SK-N-SH treated with all-trans-retinoic acid at 6 μM for 48 hours (cell line): Measurements from ENCODE around the gene MYOM1.

Source experiments
- ARNTL ChIP-seq: fragments of 450-650 bp; formaldehyde crosslinking; IDR thresholded peaks from 2 replicates; pipeline ENCODE4 v1.5.0; 2020; ENCODE audit warnings: low read depth, mild to moderate bottlenecking, moderate library complexity, borderline replicate concordance
- BACH2 ChIP-seq: fragments of 250-450 bp; sonication (Bioruptor Pico); IDR thresholded peaks from 2 replicates; pipeline ENCODE4 v1.9.0; 2021; ENCODE audit warnings: mild to moderate bottlenecking, borderline replicate concordance
- OSR1 ChIP-seq: fragments of 250-450 bp; sonication (Bioruptor Pico); IDR thresholded peaks from 2 replicates; pipeline ENCODE4 v1.8.0; 2022; ENCODE audit warnings: moderate library complexity, mild to moderate bottlenecking, inconsistent platforms
- PPARA ChIP-seq: fragments of 250-450 bp; sonication (Bioruptor Pico); IDR thresholded peaks from 2 replicates; pipeline ENCODE4 v1.5.0; 2020; ENCODE audit warnings: mild to moderate bottlenecking, borderline replicate concordance
- RARB ChIP-seq: fragments of 250-450 bp; sonication (Bioruptor Pico); IDR thresholded peaks from 2 replicates; pipeline ENCODE4 v1.8.0; 2021; ENCODE audit warnings: mild to moderate bottlenecking, moderate library complexity
- SNAI2 ChIP-seq: fragments of 250-450 bp; sonication (Bioruptor Pico); IDR thresholded peaks from 2 replicates; pipeline ENCODE4 v1.5.0; 2020; ENCODE audit warnings: mild to moderate bottlenecking, moderate library complexity
- TOX ChIP-seq: fragments of 250-450 bp; sonication (Bioruptor Pico); IDR thresholded peaks from 2 replicates; pipeline ENCODE4 v1.8.0; 2021; ENCODE audit warnings: mild to moderate bottlenecking, moderate library complexity, borderline replicate concordance
- ZC3H10 ChIP-seq: fragments of 250-450 bp; sonication (Bioruptor Pico); IDR thresholded peaks from 2 replicates; pipeline ENCODE4 v1.5.1; 2021; ENCODE audit warnings: mild to moderate bottlenecking, moderate library complexity
- ZFP3 ChIP-seq: fragments of 250-450 bp; sonication (Bioruptor Pico); IDR thresholded peaks from 2 replicates; pipeline ENCODE4 v1.5.0; 2020; ENCODE audit warnings: mild to moderate bottlenecking, moderate library complexity
- TF ChIP-seq, protein P1 (sequence below): fragments of 250-450 bp; sonication (Bioruptor Pico); IDR thresholded peaks from 2 replicates; pipeline ENCODE4 v1.5.1; 2021; ENCODE audit warnings: mild to moderate bottlenecking, moderate library complexity
- TF ChIP-seq, protein P2 (sequence below): fragments of 250-450 bp; sonication (Bioruptor Pico); IDR thresholded peaks from 2 replicates; pipeline ENCODE4 v1.5.0; 2020; ENCODE audit warnings: mild to moderate bottlenecking, moderate library complexity
- TF ChIP-seq, protein P3 (sequence below): fragments of 250-450 bp; sonication (Bioruptor Pico); IDR thresholded peaks from 2 replicates; pipeline ENCODE4 v1.8.0; 2020; ENCODE audit warnings: mild to moderate bottlenecking, moderate library complexity, borderline replicate concordance

DNA sequence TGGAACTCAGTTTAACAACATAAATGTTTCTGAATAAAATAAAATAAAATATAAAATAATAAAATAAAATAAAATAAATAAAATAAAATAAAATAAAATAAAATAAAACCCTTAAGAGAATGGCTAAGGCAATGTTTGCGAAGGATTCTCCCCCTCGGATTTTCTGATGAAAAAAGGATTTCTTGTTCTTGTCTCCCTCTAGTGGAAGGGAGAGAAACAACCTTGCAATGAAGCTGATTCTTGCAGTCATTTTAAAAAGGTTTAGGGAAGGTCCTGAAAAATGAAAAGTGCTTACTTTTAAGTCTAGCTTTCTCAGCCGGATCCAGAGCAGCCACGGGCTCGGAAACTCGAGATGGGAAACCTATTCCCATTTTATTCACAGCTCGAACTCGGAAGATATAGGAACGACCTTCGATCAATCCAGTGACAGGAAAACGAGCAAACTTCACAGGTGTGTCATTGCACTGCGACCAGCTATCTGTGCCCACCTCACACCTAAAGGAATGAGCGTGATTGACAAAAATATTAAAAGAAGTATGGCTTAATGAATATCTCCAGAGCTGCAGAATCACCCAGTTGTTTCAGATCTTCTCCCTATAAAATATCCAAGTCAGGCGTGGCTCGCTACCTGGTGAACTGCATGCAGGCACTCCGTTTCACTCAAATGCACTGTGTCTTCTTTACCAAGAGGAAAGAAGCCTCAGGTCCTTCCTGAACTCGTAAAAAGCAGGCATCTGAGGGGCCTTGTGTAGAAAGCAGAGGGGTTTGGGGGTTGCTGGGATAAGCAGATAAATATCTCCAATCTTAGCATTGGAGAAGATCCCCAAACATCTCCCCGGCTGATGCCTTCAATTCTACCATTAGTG, 68.1 kb downstream of the MYOM1 start:
- TF ChIP-seq, protein P1, sequence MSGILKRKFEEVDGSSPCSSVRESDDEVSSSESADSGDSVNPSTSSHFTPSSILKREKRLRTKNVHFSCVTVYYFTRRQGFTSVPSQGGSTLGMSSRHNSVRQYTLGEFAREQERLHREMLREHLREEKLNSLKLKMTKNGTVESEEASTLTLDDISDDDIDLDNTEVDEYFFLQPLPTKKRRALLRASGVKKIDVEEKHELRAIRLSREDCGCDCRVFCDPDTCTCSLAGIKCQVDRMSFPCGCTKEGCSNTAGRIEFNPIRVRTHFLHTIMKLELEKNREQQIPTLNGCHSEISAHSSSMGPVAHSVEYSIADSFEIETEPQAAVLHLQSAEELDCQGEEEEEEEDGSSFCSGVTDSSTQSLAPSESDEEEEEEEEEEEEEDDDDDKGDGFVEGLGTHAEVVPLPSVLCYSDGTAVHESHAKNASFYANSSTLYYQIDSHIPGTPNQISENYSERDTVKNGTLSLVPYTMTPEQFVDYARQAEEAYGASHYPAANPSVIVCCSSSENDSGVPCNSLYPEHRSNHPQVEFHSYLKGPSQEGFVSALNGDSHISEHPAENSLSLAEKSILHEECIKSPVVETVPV (CRISPR knock-in tag) = no peak
- TF ChIP-seq PPARA (CRISPR knock-in tag) = no peak
- no peak for TF ChIP-seq RARB (CRISPR knock-in tag)
- no peak for TF ChIP-seq TOX (CRISPR knock-in tag)
- no peak for TF ChIP-seq ZC3H10
- TF ChIP-seq OSR1 (CRISPR knock-in tag) = no peak
- no peak for TF ChIP-seq BACH2 (CRISPR knock-in tag)
- TF ChIP-seq, protein P2, sequence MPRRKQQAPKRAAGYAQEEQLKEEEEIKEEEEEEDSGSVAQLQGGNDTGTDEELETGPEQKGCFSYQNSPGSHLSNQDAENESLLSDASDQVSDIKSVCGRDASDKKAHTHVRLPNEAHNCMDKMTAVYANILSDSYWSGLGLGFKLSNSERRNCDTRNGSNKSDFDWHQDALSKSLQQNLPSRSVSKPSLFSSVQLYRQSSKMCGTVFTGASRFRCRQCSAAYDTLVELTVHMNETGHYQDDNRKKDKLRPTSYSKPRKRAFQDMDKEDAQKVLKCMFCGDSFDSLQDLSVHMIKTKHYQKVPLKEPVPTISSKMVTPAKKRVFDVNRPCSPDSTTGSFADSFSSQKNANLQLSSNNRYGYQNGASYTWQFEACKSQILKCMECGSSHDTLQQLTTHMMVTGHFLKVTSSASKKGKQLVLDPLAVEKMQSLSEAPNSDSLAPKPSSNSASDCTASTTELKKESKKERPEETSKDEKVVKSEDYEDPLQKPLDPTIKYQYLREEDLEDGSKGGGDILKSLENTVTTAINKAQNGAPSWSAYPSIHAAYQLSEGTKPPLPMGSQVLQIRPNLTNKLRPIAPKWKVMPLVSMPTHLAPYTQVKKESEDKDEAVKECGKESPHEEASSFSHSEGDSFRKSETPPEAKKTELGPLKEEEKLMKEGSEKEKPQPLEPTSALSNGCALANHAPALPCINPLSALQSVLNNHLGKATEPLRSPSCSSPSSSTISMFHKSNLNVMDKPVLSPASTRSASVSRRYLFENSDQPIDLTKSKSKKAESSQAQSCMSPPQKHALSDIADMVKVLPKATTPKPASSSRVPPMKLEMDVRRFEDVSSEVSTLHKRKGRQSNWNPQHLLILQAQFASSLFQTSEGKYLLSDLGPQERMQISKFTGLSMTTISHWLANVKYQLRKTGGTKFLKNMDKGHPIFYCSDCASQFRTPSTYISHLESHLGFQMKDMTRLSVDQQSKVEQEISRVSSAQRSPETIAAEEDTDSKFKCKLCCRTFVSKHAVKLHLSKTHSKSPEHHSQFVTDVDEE = no peak
- TF ChIP-seq SNAI2 (CRISPR knock-in tag) = no peak
- no peak for TF ChIP-seq ZFP3 (CRISPR knock-in tag)
- no peak for TF ChIP-seq ARNTL (CRISPR knock-in tag)
- TF ChIP-seq, protein P3, sequence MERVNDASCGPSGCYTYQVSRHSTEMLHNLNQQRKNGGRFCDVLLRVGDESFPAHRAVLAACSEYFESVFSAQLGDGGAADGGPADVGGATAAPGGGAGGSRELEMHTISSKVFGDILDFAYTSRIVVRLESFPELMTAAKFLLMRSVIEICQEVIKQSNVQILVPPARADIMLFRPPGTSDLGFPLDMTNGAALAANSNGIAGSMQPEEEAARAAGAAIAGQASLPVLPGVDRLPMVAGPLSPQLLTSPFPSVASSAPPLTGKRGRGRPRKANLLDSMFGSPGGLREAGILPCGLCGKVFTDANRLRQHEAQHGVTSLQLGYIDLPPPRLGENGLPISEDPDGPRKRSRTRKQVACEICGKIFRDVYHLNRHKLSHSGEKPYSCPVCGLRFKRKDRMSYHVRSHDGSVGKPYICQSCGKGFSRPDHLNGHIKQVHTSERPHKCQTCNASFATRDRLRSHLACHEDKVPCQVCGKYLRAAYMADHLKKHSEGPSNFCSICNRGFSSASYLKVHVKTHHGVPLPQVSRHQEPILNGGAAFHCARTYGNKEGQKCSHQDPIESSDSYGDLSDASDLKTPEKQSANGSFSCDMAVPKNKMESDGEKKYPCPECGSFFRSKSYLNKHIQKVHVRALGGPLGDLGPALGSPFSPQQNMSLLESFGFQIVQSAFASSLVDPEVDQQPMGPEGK = no peak
